Endothelial cell of umbilical vein (primary cell): Measurements from ENCODE around the gene RAB40C. TPM values are rescaled to one million over a fixed set of nuclear protein-coding genes. Genes with fewer than 3 reads are reported as not detected.

Source experiments
- BruUV-seq: library from RNA; stranded (reverse); fragments of 400-500 nt; replicated peaks from 2 replicates; lab custom pipeline; 2021; lab: Mats Ljungman, UMichigan
- CTCF ChIA-PET: fragments of 300-600, 350-600 bp; sonication (Branson Sonifier 250); formaldehyde crosslinking; loops from one replicate; lab custom pipeline; 2021; ENCODE audit warnings: antibody characterized with exemption, inconsistent platforms; lab: Charles Lee
- POLR2A ChIA-PET: fragments of 300-600, 350-600 bp; sonication (Branson Sonifier 250); formaldehyde crosslinking; loops from one replicate; lab custom pipeline; 2021; ENCODE audit warnings: antibody characterized with exemption, inconsistent platforms; lab: Charles Lee
- DNase-seq: peaks from one replicate; pipeline ENCODE4 v3.0.0-alpha.2; 2011; ENCODE audit warnings: low read depth, low spot score
- FAIRE-seq: peaks from 2 replicates; lab custom pipeline; 2011; peaks lifted over from hg19 to GRCh38; lab: Jason Lieb, UNC
- H2AFZ ChIP-seq: 2 replicates; pipeline ENCODE4 v1.6.0; 2012; ENCODE audit warnings: low read depth, low read length, control low read depth, inconsistent platforms
- H3K27ac ChIP-seq: 2 replicates; pipeline ENCODE4 v1.5.1; 2011; ENCODE audit warnings: low read depth, mild to moderate bottlenecking, control low read depth, low read length, moderate library complexity; ENCODE audit not compliant: insufficient read depth
- H3K27me3 ChIP-seq, 2 experiments: 2 replicates each; pipeline versions ENCODE4 v1.6.0 to v1.6.1; 2011; ENCODE audit warnings: low read length in 2 of 2, mixed read lengths in 1 of 2; ENCODE audit not compliant: control insufficient read depth in 2 of 2, insufficient read depth in 2 of 2
- H3K36me3 ChIP-seq, 2 experiments: 2 replicates in 1 of 2; 3 replicates in 1 of 2; pipeline ENCODE4 v1.5.1; 2011; ENCODE audit warnings: low read length in 2 of 2, mild to moderate bottlenecking in 1 of 2, moderate library complexity in 1 of 2; ENCODE audit not compliant: control insufficient read depth in 2 of 2, insufficient read depth in 2 of 2; ENCODE audit errors: extremely low read depth in 1 of 2
- H3K4me1 ChIP-seq: 3 replicates; pipeline ENCODE4 v1.5.1; 2011; ENCODE audit warnings: mild to moderate bottlenecking, low read length; ENCODE audit not compliant: control insufficient read depth, insufficient read depth; ENCODE audit errors: extremely low read depth
- H3K4me2 ChIP-seq: 2 replicates; pipeline ENCODE4 v1.6.1; 2011; ENCODE audit warnings: low read length, control low read depth, mixed read lengths; ENCODE audit not compliant: insufficient read depth
- H3K4me3 ChIP-seq, 3 experiments: fragments of 200-600 bp in 1 of 3; sonication (generic), shearing (Covaris generic) in 1 of 3; replicated peaks in 1 of 3; 2 replicates each; pipeline ENCODE4 v1.5.1; 2011 to 2016; ENCODE audit warnings: control low read depth in 3 of 3, low read length in 3 of 3, mild to moderate bottlenecking in 2 of 3, inconsistent platforms in 1 of 3, low read depth in 1 of 3, moderate library complexity in 1 of 3; ENCODE audit not compliant: insufficient read depth in 1 of 3
- H3K79me2 ChIP-seq: 2 replicates; pipeline ENCODE4 v1.6.0; 2012; ENCODE audit warnings: low read length, inconsistent platforms; ENCODE audit not compliant: control insufficient read depth, insufficient read depth
- H3K9ac ChIP-seq: replicated peaks from 2 replicates; pipeline ENCODE3; 2011; ENCODE audit warnings: low read length, control low read depth; ENCODE audit not compliant: insufficient read depth; ENCODE audit errors: extremely low read depth
- H3K9me1 ChIP-seq: replicated peaks from 3 replicates; pipeline ENCODE4 v1.6.0; 2011; ENCODE audit warnings: mild to moderate bottlenecking, low read length; ENCODE audit not compliant: control insufficient read depth, insufficient read depth; ENCODE audit errors: extremely low read depth
- H3K9me3 ChIP-seq: replicated peaks from 2 replicates; pipeline ENCODE4 v1.5.1; 2012; ENCODE audit warnings: low read length, inconsistent platforms; ENCODE audit not compliant: control insufficient read depth, insufficient read depth
- H4K20me1 ChIP-seq: replicated peaks from 2 replicates; pipeline ENCODE3; 2011; ENCODE audit warnings: mild to moderate bottlenecking, low read length; ENCODE audit not compliant: control insufficient read depth, insufficient read depth; ENCODE audit errors: extremely low read depth
- FOS ChIP-seq: IDR thresholded peaks from 2 replicates; pipeline ENCODE4 v1.6.1; 2011; ENCODE audit warnings: mild to moderate bottlenecking, low read length, moderate library complexity, borderline replicate concordance; ENCODE audit not compliant: insufficient read depth
- JUN ChIP-seq: IDR thresholded peaks from 2 replicates; pipeline ENCODE4 v1.6.1; 2011; ENCODE audit warnings: borderline replicate concordance, low read depth; ENCODE audit not compliant: insufficient read length, insufficient read depth
- POLR2A ChIP-seq: IDR thresholded peaks from 2 replicates; pipeline ENCODE4 v1.6.1; 2012; ENCODE audit warnings: low read depth, mild to moderate bottlenecking, control low read depth, low read length
- POLR2AphosphoS5 ChIP-seq: IDR thresholded peaks from 2 replicates; pipeline ENCODE4 v1.6.1; 2012; ENCODE audit warnings: low read depth, mild to moderate bottlenecking, control low read depth, low read length, moderate library complexity; ENCODE audit not compliant: insufficient read depth
- dilution Hi-C: fragments of 300-500 bp; cut with MboI; formaldehyde crosslinking; loops from one replicate; pipeline ENCODE4 v1.15.0; 2019; ENCODE audit warnings: low sequenced_read_pairs; ENCODE audit not compliant: extremely low pct_ligation_motif_present
- intact Hi-C: fragments of 100-400 bp; cut with micrococcal nuclease; formaldehyde crosslinking; loops from one replicate; pipeline ENCODE4 v1.10.0; 2022
- polyA plus RNA-seq, 4 experiments: library from polyadenylated mRNA; depleted of rRNA in 3 of 4; stranded (reverse) in 3 of 4; unstranded in 1 of 4; fragments of >200 nt; gene quantifications; 2 replicates each; pipeline versions ENCODE4 v1.2.1 to v1.2.3, GENCODE V29; 2011 to 2012; ENCODE audit warnings: missing spikeins in 1 of 4
- total RNA-seq: library from RNA; stranded (reverse); gene quantifications from 2 replicates; pipeline ENCODE4 v1.2.3, GENCODE V29; 2021
- TF ChIP-seq, protein P1 (sequence below): IDR thresholded peaks from 2 replicates; pipeline ENCODE4 v1.6.1; 2011; ENCODE audit not compliant: insufficient read depth, insufficient read length
- TF ChIP-seq, protein P2 (sequence below), 2 donors: IDR thresholded peaks; 1 replicate in 1 of 2; 2 replicates in 1 of 2; pipeline ENCODE4 v1.5.1; 2011; ENCODE audit warnings: low read length in 2 of 2, mild to moderate bottlenecking in 2 of 2, moderate library complexity in 2 of 2, control low read depth in 1 of 2, inconsistent platforms in 1 of 2, low read depth in 1 of 2; ENCODE audit not compliant: insufficient read depth in 1 of 2; ENCODE audit errors: extremely low read depth in 1 of 2

RAB40C gene
- total and polyA plus RNA-seq, 2 donors (not counting 3 experiments of a cell fraction or from before 2014, with no cell fraction given) = 12.4 to 18.8 TPM

DNA sequence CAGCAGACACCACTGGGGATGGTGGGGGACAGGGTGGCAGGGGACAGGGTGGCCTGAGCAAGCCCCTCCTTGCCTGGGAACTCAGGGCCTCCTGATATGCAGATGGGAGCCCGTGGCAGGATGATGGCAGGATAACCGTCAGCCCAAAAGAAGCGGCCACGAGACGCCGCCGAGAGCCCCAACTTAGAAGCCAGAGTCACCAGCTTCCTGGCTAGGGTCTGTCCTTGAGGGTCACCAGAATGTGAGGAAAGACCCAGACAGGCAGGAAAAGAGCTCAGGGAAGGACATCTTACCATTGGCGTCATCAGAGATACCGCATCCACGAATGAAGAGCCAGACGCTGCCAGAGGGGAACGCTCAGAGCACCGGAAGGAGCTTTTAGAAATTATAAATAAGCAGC lies 19.4 kb downstream of the RAB40C start:
- H2AFZ ChIP-seq = no peak overlapping the region
- ChIA-PET CTCF (interaction anchor here (0.6 to 2.0 kb wide), 5 partner anchors 9 to 32 kb away, joined by 3 to 9 read pairs (median 3); partner anchors contain the start of gene RAB40C), POLR2A (no interaction called here)
- intact Hi-C loops (no loop called here), dilution Hi-C loops (no loop called here)
- TF ChIP-seq POLR2A (no peak), JUN (no peak), POLR2AphosphoS5 (no peak), FOS (no peak)
- TF ChIP-seq, protein P1, sequence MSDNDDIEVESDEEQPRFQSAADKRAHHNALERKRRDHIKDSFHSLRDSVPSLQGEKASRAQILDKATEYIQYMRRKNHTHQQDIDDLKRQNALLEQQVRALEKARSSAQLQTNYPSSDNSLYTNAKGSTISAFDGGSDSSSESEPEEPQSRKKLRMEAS = no peak
- TF ChIP-seq, protein P2, sequence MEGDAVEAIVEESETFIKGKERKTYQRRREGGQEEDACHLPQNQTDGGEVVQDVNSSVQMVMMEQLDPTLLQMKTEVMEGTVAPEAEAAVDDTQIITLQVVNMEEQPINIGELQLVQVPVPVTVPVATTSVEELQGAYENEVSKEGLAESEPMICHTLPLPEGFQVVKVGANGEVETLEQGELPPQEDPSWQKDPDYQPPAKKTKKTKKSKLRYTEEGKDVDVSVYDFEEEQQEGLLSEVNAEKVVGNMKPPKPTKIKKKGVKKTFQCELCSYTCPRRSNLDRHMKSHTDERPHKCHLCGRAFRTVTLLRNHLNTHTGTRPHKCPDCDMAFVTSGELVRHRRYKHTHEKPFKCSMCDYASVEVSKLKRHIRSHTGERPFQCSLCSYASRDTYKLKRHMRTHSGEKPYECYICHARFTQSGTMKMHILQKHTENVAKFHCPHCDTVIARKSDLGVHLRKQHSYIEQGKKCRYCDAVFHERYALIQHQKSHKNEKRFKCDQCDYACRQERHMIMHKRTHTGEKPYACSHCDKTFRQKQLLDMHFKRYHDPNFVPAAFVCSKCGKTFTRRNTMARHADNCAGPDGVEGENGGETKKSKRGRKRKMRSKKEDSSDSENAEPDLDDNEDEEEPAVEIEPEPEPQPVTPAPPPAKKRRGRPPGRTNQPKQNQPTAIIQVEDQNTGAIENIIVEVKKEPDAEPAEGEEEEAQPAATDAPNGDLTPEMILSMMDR (IDR thresholded peaks at IDR 0.05; ENCODE audit: extremely low read depth in 1 of 2, insufficient read depth in 1 of 2, low read depth in 1 of 2, low read length in 2 of 2) = no peak
- no peaks in the 10 kb centered on the region for H3K27me3 ChIP-seq
- no peak overlapping the region for H3K4me2 ChIP-seq
- no peaks in the 10 kb centered on the region for H3K4me1 ChIP-seq
- H3K79me2 ChIP-seq = peaks cover 1% of the 10 kb centered on the region
- H3K9me1 ChIP-seq = no peaks in the 10 kb centered on the region
- H3K9ac ChIP-seq = no peak overlapping the region
- FAIRE-seq (no peak), DNase-seq (no peak)
- no peak overlapping the region for H3K27ac ChIP-seq
- BruUV-seq = no TSS peak
- H3K4me3 ChIP-seq = no peak overlapping the region
- H3K36me3 ChIP-seq = no peaks in the 10 kb centered on the region
- no peaks in the 10 kb centered on the region for H4K20me1 ChIP-seq
- H3K9me3 ChIP-seq = no peaks in the 10 kb centered on the region
